ENCODE data around the gene SLC22A1. TPM values are rescaled to one million over a fixed set of nuclear protein-coding genes. Genes with fewer than 3 reads are reported as not detected.

Gene SLC22A1
- total and polyA plus RNA-seq, 2 experiments from 2014 or later, result 0.10 to 0.65 TPM

- TF ChIP-seq EZH2 (IDR thresholded peaks at IDR 0.05; ENCODE audit: low read depth, unreplicated experiment), result no peak
Observed at GRCh38 chr6:160110586-160111123, 11.0 kb upstream of the SLC22A1 start (continued).

GRCh38 chr6:160111806-160112205 is 9.8 kb upstream of the SLC22A1 start:
- Mint-ChIP-seq H3K4me3 (no peak overlapping the region), H3K36me3 (ENCODE audit: low read depth) (peaks cover 13% of the 10 kb centered on the region; the same call in 2 of the 3 replicates), H3K4me1 (peaks cover 15% of the 10 kb centered on the region; the same call in 2 of the 3 replicates), H3K27me3 (ENCODE audit: insufficient read depth, low read depth, poor library complexity) (peaks cover 5% of the 10 kb centered on the region), H3K9me3 (peaks cover 3% of the 10 kb centered on the region; the same call in 1 of the 3 replicates), H3K27ac (peak overlapping the region; percentile 68; the same call in 1 of the 2 replicates)
- no peaks in the 10 kb centered on the region for H4K20me1 ChIP-seq (replicated peaks; ENCODE audit: insufficient read depth)
- no peaks in the 10 kb centered on the region for H3F3A ChIP-seq (replicated peaks; ENCODE audit: low read depth)
- H3K4me3 ChIP-seq, result no peak overlapping the region
- H3K36me3 ChIP-seq (ENCODE audit: insufficient read depth), result no peaks in the 10 kb centered on the region
- peak overlapping the region; percentile 17; the same call in 1 of the 2 replicates for H3K27ac ChIP-seq (ENCODE audit: low read depth)
- H3K4me2 ChIP-seq, result no peak overlapping the region
- H2AFZ ChIP-seq, result no peak overlapping the region
- peaks cover 4% of the 10 kb centered on the region; the same call in 1 of the 2 replicates for H3K4me1 ChIP-seq (ENCODE audit: insufficient read depth)
- DNase-seq (ENCODE audit: low spot score) (peak; percentile 90), ATAC-seq (peak; percentile 92)
- H3K27me3 ChIP-seq (ENCODE audit: insufficient read depth), result no peaks in the 10 kb centered on the region
- no peaks in the 10 kb centered on the region for H3K79me2 ChIP-seq (replicated peaks; ENCODE audit: insufficient read depth)
- no peaks in the 10 kb centered on the region for H3K9me2 ChIP-seq (ENCODE audit: insufficient read depth)
- no peak for TF ChIP-seq STAT1 (IDR thresholded peaks at IDR 0.05; ENCODE audit: unreplicated experiment)
- no peak for TF ChIP-seq ZNF331 (CRISPR knock-in tag; IDR thresholded peaks at IDR 0.05; ENCODE audit: low read depth)
- TF ChIP-seq CTCF (conservative IDR thresholded peaks at IDR 0.05; ENCODE audit: low read depth in 2 of 2), result no peak
- TF ChIP-seq JUNB (IDR thresholded peaks at IDR 0.05; ENCODE audit: unreplicated experiment), result no peak
- TF ChIP-seq, protein P1, sequence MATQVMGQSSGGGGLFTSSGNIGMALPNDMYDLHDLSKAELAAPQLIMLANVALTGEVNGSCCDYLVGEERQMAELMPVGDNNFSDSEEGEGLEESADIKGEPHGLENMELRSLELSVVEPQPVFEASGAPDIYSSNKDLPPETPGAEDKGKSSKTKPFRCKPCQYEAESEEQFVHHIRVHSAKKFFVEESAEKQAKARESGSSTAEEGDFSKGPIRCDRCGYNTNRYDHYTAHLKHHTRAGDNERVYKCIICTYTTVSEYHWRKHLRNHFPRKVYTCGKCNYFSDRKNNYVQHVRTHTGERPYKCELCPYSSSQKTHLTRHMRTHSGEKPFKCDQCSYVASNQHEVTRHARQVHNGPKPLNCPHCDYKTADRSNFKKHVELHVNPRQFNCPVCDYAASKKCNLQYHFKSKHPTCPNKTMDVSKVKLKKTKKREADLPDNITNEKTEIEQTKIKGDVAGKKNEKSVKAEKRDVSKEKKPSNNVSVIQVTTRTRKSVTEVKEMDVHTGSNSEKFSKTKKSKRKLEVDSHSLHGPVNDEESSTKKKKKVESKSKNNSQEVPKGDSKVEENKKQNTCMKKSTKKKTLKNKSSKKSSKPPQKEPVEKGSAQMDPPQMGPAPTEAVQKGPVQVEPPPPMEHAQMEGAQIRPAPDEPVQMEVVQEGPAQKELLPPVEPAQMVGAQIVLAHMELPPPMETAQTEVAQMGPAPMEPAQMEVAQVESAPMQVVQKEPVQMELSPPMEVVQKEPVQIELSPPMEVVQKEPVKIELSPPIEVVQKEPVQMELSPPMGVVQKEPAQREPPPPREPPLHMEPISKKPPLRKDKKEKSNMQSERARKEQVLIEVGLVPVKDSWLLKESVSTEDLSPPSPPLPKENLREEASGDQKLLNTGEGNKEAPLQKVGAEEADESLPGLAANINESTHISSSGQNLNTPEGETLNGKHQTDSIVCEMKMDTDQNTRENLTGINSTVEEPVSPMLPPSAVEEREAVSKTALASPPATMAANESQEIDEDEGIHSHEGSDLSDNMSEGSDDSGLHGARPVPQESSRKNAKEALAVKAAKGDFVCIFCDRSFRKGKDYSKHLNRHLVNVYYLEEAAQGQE (IDR thresholded peaks at IDR 0.05; ENCODE audit: unreplicated experiment), result no peak
- no peak for TF ChIP-seq POLR2AphosphoS5 (IDR thresholded peaks at IDR 0.05; ENCODE audit: low read depth)

Measured in GM23338 (cell line).